K562 (cell line): ENCODE results near the gene MRPL52. TPM values are rescaled to one million over a fixed set of nuclear protein-coding genes. Genes with fewer than 3 reads are reported as not detected.

ENCODE experiments used
- KLF6 ChIP-seq: fragments of 250-450 bp; sonication (Bioruptor Pico); IDR thresholded peaks from 2 replicates; pipeline ENCODE4 v1.4.0; 2020; ENCODE audit warnings: mild to moderate bottlenecking, moderate library complexity, borderline replicate concordance
- MEIS2 ChIP-seq: fragments of 450-650 bp; IDR thresholded peaks from 2 replicates; pipeline ENCODE4 v1.6.1; 2014; ENCODE audit warnings: mild to moderate bottlenecking; ENCODE audit not compliant: partially characterized antibody
- ZNF184 ChIP-seq: sonication (generic); formaldehyde crosslinking; IDR thresholded peaks from 2 replicates; pipeline ENCODE4 v1.5.0; 2020; ENCODE audit warnings: missing genetic modification reagents
- polyA plus RNA-seq, 8 experiments: library from polyadenylated mRNA; depleted of rRNA in 4 of 8; stranded (reverse) in 5 of 8; unstranded in 3 of 8; fragments of >200 nt; fragmentation: Nextera tagmentation in 2 of 8; fragmentation: Illumina TruSeq in 1 of 8; extraction: Ambion mirVana in 2 of 8; extraction: Trizol in 1 of 8; gene quantifications; 2 replicates each; pipeline versions ENCODE4 v1.2.1 to v1.2.3, GENCODE V29; 2011 to 2014; ENCODE audit warnings: inconsistent platforms in 1 of 8, missing spikeins in 1 of 8
- total RNA-seq, 7 experiments: library from RNA; depleted of rRNA in 6 of 7; stranded (reverse); fragments of >200 nt in 6 of 7; fragmentation: Illumina TruSeq in 2 of 7; extraction: Trizol in 2 of 7; gene quantifications; 2 replicates each; pipeline versions ENCODE4 v1.2.1 to v1.2.3, GENCODE V29; 2011 to 2021; ENCODE audit warnings: low replicate concordance in 1 of 7
- TF ChIP-seq, protein P1 (sequence below), 2 experiments: fragments of 450-650 bp in 1 of 2; sonication (generic) in 1 of 2; formaldehyde crosslinking in 1 of 2; IDR thresholded peaks in 1 of 2; conservative IDR thresholded peaks in 1 of 2; 2 replicates each; pipeline versions ENCODE4 v1.6.1 to v1.8.1; 2016 to 2023; ENCODE audit warnings: mild to moderate bottlenecking in 2 of 2, moderate library complexity in 2 of 2, inconsistent platforms in 1 of 2, missing genetic modification reagents in 1 of 2
- TF ChIP-seq, protein P2 (sequence below), 2 experiments: IDR thresholded peaks in 1 of 2; conservative IDR thresholded peaks in 1 of 2; 2 replicates each; pipeline ENCODE4 v1.6.1; 2016; ENCODE audit warnings: low read depth in 2 of 2, mild to moderate bottlenecking in 1 of 2, missing compliant biosample characterization in 1 of 2, missing genetic modification characterization in 1 of 2, moderate library complexity in 1 of 2
- TF ChIP-seq, protein P3 (sequence below): fragments of 150-350 bp; IDR thresholded peaks from 2 replicates; pipeline ENCODE4 v1.6.1; 2014; ENCODE audit warnings: low read depth, mild to moderate bottlenecking, low read length, borderline replicate concordance
- TF ChIP-seq, protein P4 (sequence below), 2 experiments: fragments of 450-650 bp; formaldehyde crosslinking in 1 of 2; IDR thresholded peaks; 2 replicates each; pipeline versions ENCODE4 v1.4.0 to v1.6.1; 2014 to 2020; ENCODE audit warnings: mild to moderate bottlenecking in 2 of 2, borderline replicate concordance in 1 of 2, low read depth in 1 of 2

The MRPL52 gene
- total and polyA plus RNA-seq, 9 of the 15 experiments (the other 6 are each of a cell fraction or from before 2014, with no cell fraction given), result 56.5 to 213 (median 168) TPM

DNA sequence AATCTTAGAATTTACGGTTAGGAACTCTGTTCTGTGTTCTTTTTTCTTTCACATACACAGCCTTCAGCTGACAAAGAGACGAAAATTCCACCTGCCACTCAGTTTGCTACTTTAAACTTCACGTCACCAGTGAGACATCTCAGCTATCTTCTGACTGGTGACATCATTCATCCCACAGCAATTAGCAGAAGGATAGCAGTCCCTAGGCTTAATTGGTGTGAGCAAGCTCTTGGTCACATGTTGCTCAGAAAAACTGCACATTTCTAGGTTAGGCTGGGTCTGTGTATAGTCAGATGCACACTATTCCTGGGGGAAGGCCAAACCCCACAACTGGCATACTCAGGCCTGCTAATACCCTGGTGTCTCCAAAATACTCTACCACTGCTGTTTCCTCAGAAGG is 38.4 kb upstream of the MRPL52 start (continued):
- TF ChIP-seq, protein P1, sequence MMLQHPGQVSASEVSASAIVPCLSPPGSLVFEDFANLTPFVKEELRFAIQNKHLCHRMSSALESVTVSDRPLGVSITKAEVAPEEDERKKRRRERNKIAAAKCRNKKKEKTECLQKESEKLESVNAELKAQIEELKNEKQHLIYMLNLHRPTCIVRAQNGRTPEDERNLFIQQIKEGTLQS (IDR thresholded peaks at IDR 0.05), result peak; percentile 95
- TF ChIP-seq, protein P1 (CRISPR knock-in tag; conservative IDR thresholded peaks at IDR 0.05), result no peak
- TF ChIP-seq KLF6 (CRISPR knock-in tag) (no peak), ZNF184 (CRISPR knock-in tag) (no peak), MEIS2 (peak; percentile 67)
- TF ChIP-seq, protein P2, sequence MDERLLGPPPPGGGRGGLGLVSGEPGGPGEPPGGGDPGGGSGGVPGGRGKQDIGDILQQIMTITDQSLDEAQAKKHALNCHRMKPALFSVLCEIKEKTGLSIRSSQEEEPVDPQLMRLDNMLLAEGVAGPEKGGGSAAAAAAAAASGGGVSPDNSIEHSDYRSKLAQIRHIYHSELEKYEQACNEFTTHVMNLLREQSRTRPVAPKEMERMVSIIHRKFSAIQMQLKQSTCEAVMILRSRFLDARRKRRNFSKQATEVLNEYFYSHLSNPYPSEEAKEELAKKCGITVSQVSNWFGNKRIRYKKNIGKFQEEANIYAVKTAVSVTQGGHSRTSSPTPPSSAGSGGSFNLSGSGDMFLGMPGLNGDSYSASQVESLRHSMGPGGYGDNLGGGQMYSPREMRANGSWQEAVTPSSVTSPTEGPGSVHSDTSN (CRISPR knock-in tag; IDR thresholded peaks at IDR 0.05; ENCODE audit: low read depth), result no peak
- TF ChIP-seq, protein P2 (tag; conservative IDR thresholded peaks at IDR 0.05; ENCODE audit: low read depth), result peak; percentile 47
- TF ChIP-seq, protein P3, sequence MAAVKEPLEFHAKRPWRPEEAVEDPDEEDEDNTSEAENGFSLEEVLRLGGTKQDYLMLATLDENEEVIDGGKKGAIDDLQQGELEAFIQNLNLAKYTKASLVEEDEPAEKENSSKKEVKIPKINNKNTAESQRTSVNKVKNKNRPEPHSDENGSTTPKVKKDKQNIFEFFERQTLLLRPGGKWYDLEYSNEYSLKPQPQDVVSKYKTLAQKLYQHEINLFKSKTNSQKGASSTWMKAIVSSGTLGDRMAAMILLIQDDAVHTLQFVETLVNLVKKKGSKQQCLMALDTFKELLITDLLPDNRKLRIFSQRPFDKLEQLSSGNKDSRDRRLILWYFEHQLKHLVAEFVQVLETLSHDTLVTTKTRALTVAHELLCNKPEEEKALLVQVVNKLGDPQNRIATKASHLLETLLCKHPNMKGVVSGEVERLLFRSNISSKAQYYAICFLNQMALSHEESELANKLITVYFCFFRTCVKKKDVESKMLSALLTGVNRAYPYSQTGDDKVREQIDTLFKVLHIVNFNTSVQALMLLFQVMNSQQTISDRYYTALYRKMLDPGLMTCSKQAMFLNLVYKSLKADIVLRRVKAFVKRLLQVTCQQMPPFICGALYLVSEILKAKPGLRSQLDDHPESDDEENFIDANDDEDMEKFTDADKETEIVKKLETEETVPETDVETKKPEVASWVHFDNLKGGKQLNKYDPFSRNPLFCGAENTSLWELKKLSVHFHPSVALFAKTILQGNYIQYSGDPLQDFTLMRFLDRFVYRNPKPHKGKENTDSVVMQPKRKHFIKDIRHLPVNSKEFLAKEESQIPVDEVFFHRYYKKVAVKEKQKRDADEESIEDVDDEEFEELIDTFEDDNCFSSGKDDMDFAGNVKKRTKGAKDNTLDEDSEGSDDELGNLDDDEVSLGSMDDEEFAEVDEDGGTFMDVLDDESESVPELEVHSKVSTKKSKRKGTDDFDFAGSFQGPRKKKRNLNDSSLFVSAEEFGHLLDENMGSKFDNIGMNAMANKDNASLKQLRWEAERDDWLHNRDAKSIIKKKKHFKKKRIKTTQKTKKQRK, result no peak
- TF ChIP-seq, protein P4, sequence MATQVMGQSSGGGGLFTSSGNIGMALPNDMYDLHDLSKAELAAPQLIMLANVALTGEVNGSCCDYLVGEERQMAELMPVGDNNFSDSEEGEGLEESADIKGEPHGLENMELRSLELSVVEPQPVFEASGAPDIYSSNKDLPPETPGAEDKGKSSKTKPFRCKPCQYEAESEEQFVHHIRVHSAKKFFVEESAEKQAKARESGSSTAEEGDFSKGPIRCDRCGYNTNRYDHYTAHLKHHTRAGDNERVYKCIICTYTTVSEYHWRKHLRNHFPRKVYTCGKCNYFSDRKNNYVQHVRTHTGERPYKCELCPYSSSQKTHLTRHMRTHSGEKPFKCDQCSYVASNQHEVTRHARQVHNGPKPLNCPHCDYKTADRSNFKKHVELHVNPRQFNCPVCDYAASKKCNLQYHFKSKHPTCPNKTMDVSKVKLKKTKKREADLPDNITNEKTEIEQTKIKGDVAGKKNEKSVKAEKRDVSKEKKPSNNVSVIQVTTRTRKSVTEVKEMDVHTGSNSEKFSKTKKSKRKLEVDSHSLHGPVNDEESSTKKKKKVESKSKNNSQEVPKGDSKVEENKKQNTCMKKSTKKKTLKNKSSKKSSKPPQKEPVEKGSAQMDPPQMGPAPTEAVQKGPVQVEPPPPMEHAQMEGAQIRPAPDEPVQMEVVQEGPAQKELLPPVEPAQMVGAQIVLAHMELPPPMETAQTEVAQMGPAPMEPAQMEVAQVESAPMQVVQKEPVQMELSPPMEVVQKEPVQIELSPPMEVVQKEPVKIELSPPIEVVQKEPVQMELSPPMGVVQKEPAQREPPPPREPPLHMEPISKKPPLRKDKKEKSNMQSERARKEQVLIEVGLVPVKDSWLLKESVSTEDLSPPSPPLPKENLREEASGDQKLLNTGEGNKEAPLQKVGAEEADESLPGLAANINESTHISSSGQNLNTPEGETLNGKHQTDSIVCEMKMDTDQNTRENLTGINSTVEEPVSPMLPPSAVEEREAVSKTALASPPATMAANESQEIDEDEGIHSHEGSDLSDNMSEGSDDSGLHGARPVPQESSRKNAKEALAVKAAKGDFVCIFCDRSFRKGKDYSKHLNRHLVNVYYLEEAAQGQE (IDR thresholded peaks at IDR 0.05; ENCODE audit: borderline replicate concordance), result peak; percentile 28; the same call in 1 of the 2 replicates
- TF ChIP-seq, protein P4 (CRISPR knock-in tag; IDR thresholded peaks at IDR 0.05; ENCODE audit: low read depth), result no peak
